ENCODE data around the gene CMTM7.
A peak's percentile ranks its signal among the peaks of the same experiment; 100 is the strongest.
"Not testable (repeated sequence)": the region's sequence is repeated elsewhere in the genome, so short reads cannot be mapped to it uniquely, and the experiment has no call there.

CMTM7 gene

GRCh38 chr3:32373276-32373675 lies 18.4 kb upstream of the CMTM7 start:
- no peak overlapping the region for H3K27ac Mint-ChIP-seq
- ATAC-seq (ENCODE audit: low read depth) (no peak), DNase-seq (ENCODE audit: low spot score in 2 of 2) (no peak)
- peaks cover 11% of the 10 kb centered on the region for H3K4me1 Mint-ChIP-seq
- H3K9me3 Mint-ChIP-seq = no peaks in the 10 kb centered on the region
- H3K36me3 Mint-ChIP-seq = no peaks in the 10 kb centered on the region
- peaks cover 3% of the 10 kb centered on the region for H3K27me3 Mint-ChIP-seq
- H3K4me3 Mint-ChIP-seq = no peak overlapping the region

- ATAC-seq (ENCODE audit: low read depth) (no peak), DNase-seq (ENCODE audit: low spot score in 2 of 2) (no peak)
- H3K27ac Mint-ChIP-seq = no peak overlapping the region
- H3K4me3 Mint-ChIP-seq = no peak overlapping the region
- H3K9me3 Mint-ChIP-seq = no peaks in the 10 kb centered on the region
- peaks cover 11% of the 10 kb centered on the region for H3K4me1 Mint-ChIP-seq
- peaks cover 3% of the 10 kb centered on the region for H3K27me3 Mint-ChIP-seq
- H3K36me3 Mint-ChIP-seq = no peaks in the 10 kb centered on the region
These were observed 17.8 kb upstream of the CMTM7 start for GRCh38 chr3:32373844-32374243.

GRCh38 chr3:32374788-32375595 lies 16.7 kb upstream of the CMTM7 start:
- H3K4me1 Mint-ChIP-seq = peaks cover 18% of the 10 kb centered on the region
- peak; percentile 81 for ATAC-seq (ENCODE audit: low read depth)
- DNase-seq (ENCODE audit: low spot score in 2 of 2) = peak; percentile 76 to 82
- H3K27ac Mint-ChIP-seq = peak overlapping the region; percentile 45
- peak overlapping the region; percentile 8 for H3K4me3 Mint-ChIP-seq
- peaks cover 3% of the 10 kb centered on the region for H3K27me3 Mint-ChIP-seq
- H3K9me3 Mint-ChIP-seq = no peaks in the 10 kb centered on the region
- H3K36me3 Mint-ChIP-seq = no peaks in the 10 kb centered on the region

GRCh38 chr3:32375596-32375930 lies 16.1 kb upstream of the CMTM7 start:
- H3K36me3 Mint-ChIP-seq = no peaks in the 10 kb centered on the region
- no peak overlapping the region for H3K27ac Mint-ChIP-seq
- no peak for ATAC-seq (ENCODE audit: low read depth)
- no peaks in the 10 kb centered on the region for H3K9me3 Mint-ChIP-seq
- peaks cover 20% of the 10 kb centered on the region for H3K4me1 Mint-ChIP-seq
- H3K4me3 Mint-ChIP-seq = no peak overlapping the region
- no peak for DNase-seq (ENCODE audit: low spot score in 2 of 2)
- peaks cover 3% of the 10 kb centered on the region for H3K27me3 Mint-ChIP-seq

- Mint-ChIP-seq H3K36me3 (no peaks in the 10 kb centered on the region), H3K4me3 (no peak overlapping the region), H3K9me3 (no peaks in the 10 kb centered on the region), H3K27me3 (peaks cover 3% of the 10 kb centered on the region), H3K4me1 (peaks cover 20% of the 10 kb centered on the region), H3K27ac (no peak overlapping the region)
- ATAC-seq (ENCODE audit: low read depth) (no peak), DNase-seq (ENCODE audit: low spot score in 2 of 2) (no peak)
These were observed 15.5 kb upstream of the CMTM7 start for GRCh38 chr3:32376115-32376514.

GRCh38 chr3:32379831-32380500 lies 11.7 kb upstream of the CMTM7 start:
- Mint-ChIP-seq H3K36me3 (no peaks in the 10 kb centered on the region), H3K9me3 (no peaks in the 10 kb centered on the region), H3K27ac (no peak overlapping the region), H3K4me1 (peaks cover 18% of the 10 kb centered on the region), H3K27me3 (peaks cover 3% of the 10 kb centered on the region), H3K4me3 (no peak overlapping the region)
- DNase-seq (ENCODE audit: low spot score in 2 of 2) (no peak), ATAC-seq (ENCODE audit: low read depth) (no peak)

- no peaks in the 10 kb centered on the region for H3K9me3 Mint-ChIP-seq
- peaks cover 22% of the 10 kb centered on the region for H3K4me1 Mint-ChIP-seq
- H3K27me3 Mint-ChIP-seq = peaks cover 2% of the 10 kb centered on the region
- ATAC-seq (ENCODE audit: low read depth) = no peak
- no peaks in the 10 kb centered on the region for H3K36me3 Mint-ChIP-seq
- H3K27ac Mint-ChIP-seq = no peak overlapping the region
- DNase-seq (ENCODE audit: low spot score in 2 of 2) = no peak
- no peak overlapping the region for H3K4me3 Mint-ChIP-seq
These were observed 9.7 kb upstream of the CMTM7 start for GRCh38 chr3:32381922-32382321.

GRCh38 chr3:32383136-32383711 lies 8.4 kb upstream of the CMTM7 start:
- ATAC-seq (ENCODE audit: low read depth) (no peak), DNase-seq (ENCODE audit: low spot score in 2 of 2) (no peak)
- no peak overlapping the region for H3K27ac Mint-ChIP-seq
- H3K36me3 Mint-ChIP-seq = no peaks in the 10 kb centered on the region
- H3K27me3 Mint-ChIP-seq = peaks cover 2% of the 10 kb centered on the region
- H3K9me3 Mint-ChIP-seq = no peaks in the 10 kb centered on the region
- peaks cover 22% of the 10 kb centered on the region for H3K4me1 Mint-ChIP-seq
- no peak overlapping the region for H3K4me3 Mint-ChIP-seq

GRCh38 chr3:32384938-32385337 lies 6.7 kb upstream of the CMTM7 start:
- peak overlapping the region; percentile 85 for H3K27ac Mint-ChIP-seq
- no peaks in the 10 kb centered on the region for H3K36me3 Mint-ChIP-seq
- H3K27me3 Mint-ChIP-seq = peaks cover 2% of the 10 kb centered on the region
- ATAC-seq (ENCODE audit: low read depth) (peak; percentile 73), DNase-seq (ENCODE audit: low spot score in 2 of 2) (peak in 1 of 2 donors; percentile 7)
- H3K4me3 Mint-ChIP-seq = no peak overlapping the region
- no peaks in the 10 kb centered on the region for H3K9me3 Mint-ChIP-seq
- H3K4me1 Mint-ChIP-seq = peaks cover 16% of the 10 kb centered on the region

GRCh38 chr3:32387512-32387911 lies 4.1 kb upstream of the CMTM7 start:
- Mint-ChIP-seq H3K36me3 (no peaks in the 10 kb centered on the region), H3K4me1 (peaks cover 23% of the 10 kb centered on the region), H3K9me3 (no peaks in the 10 kb centered on the region), H3K4me3 (no peak overlapping the region), H3K27me3 (peaks cover 2% of the 10 kb centered on the region), H3K27ac (no peak overlapping the region)
- no peak for ATAC-seq (ENCODE audit: low read depth)
- no peak for DNase-seq (ENCODE audit: low spot score in 2 of 2)

- not testable (repeated sequence) for H3K4me3 Mint-ChIP-seq; H3K9me3 Mint-ChIP-seq; H3K27ac Mint-ChIP-seq; H3K27me3 Mint-ChIP-seq; H3K36me3 Mint-ChIP-seq; ATAC-seq (ENCODE audit: low read depth); DNase-seq (ENCODE audit: low spot score in 2 of 2)
- peaks cover 41% of the 10 kb centered on the region for H3K4me1 Mint-ChIP-seq
These were observed 2.1 kb upstream of the CMTM7 start for GRCh38 chr3:32389577-32389976.

- peak; percentile 6 for ATAC-seq (ENCODE audit: low read depth)
- no peaks in the 10 kb centered on the region for H3K9me3 Mint-ChIP-seq
- DNase-seq (ENCODE audit: low spot score in 2 of 2) = no peak
- H3K27me3 Mint-ChIP-seq = no peaks in the 10 kb centered on the region
- peaks cover 47% of the 10 kb centered on the region for H3K4me1 Mint-ChIP-seq
- H3K4me3 Mint-ChIP-seq = peak overlapping the region; percentile 93
- H3K27ac Mint-ChIP-seq = peak overlapping the region; percentile 87
- H3K36me3 Mint-ChIP-seq = peaks cover 3% of the 10 kb centered on the region
These were observed 1.1 kb downstream of the CMTM7 start for GRCh38 chr3:32392536-32393302.

GRCh38 chr3:32395496-32395895 lies 3.8 kb downstream of the CMTM7 start:
- no peak for DNase-seq (ENCODE audit: low spot score in 2 of 2)
- H3K36me3 Mint-ChIP-seq = peaks cover 3% of the 10 kb centered on the region
- no peaks in the 10 kb centered on the region for H3K27me3 Mint-ChIP-seq
- peaks cover 62% of the 10 kb centered on the region for H3K4me1 Mint-ChIP-seq
- H3K27ac Mint-ChIP-seq = peak overlapping the region; percentile 87
- ATAC-seq (ENCODE audit: low read depth) = no peak
- no peak overlapping the region for H3K4me3 Mint-ChIP-seq
- no peaks in the 10 kb centered on the region for H3K9me3 Mint-ChIP-seq

GRCh38 chr3:32397941-32398340 lies 6.3 kb downstream of the CMTM7 start:
- peak overlapping the region; percentile 75 for H3K27ac Mint-ChIP-seq

More at GRCh38 chr3:32397941-32398340, 6.3 kb downstream of the CMTM7 start:
- ATAC-seq (ENCODE audit: low read depth) (no peak), DNase-seq (ENCODE audit: low spot score in 2 of 2) (no peak)
- Mint-ChIP-seq H3K9me3 (no peaks in the 10 kb centered on the region), H3K27me3 (no peaks in the 10 kb centered on the region), H3K36me3 (peaks cover 3% of the 10 kb centered on the region), H3K4me1 (peaks cover 60% of the 10 kb centered on the region), H3K4me3 (no peak overlapping the region)
